Endothelial cell of hepatic sinusoid (primary cell): ENCODE data around the gene ARHGAP40.
"Not testable (repeated sequence)": the region's sequence is repeated elsewhere in the genome, so short reads cannot be mapped to it uniquely, and the experiment has no call there.

Experiments used
- in situ Hi-C: cut with HindIII; loops from 2 replicates; pipeline ENCODE4 v1.10.0; 2017; ENCODE audit warnings: low sequenced_read_pairs

ARHGAP40 gene

DNA sequence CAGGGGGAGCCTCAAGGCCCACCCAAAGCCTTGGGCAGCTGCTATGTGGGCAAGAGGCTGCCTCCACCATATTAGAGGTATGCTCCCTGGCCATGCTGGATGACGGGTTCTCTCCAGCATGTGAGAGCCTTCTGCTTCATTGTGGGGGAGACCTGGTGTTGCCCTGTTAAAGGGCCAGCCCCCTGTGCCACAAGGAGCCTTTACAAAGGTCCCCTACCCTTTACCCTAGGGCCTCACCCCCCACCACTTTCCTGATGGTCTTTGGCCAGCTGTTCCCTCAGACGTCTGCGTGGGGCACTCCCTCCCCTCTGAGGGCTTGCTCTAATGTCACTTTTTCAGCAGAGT, 15.5 kb upstream of the ARHGAP40 start:
- in situ Hi-C loops = no loop called here

DNA sequence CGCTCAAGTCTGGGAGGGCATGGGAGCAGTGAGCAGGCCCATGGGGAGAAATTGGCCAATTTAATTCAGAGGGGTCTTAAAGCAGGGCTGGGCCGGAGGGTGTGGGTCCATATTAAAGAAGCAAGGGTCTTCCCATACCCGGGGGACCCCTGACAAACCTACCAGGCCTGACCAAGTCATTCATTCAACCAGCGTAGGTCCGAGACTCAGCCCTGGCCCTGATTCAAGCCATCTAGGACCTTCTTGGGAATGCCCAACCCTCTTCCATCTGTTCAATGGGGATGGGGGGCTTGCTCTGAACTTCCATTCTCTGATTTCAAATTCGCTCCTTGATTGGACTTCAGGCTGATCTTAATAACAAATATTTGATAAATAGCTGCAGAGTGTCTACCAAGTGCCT, 13.3 kb upstream of the ARHGAP40 start:
- in situ Hi-C loops = no loop called here

DNA sequence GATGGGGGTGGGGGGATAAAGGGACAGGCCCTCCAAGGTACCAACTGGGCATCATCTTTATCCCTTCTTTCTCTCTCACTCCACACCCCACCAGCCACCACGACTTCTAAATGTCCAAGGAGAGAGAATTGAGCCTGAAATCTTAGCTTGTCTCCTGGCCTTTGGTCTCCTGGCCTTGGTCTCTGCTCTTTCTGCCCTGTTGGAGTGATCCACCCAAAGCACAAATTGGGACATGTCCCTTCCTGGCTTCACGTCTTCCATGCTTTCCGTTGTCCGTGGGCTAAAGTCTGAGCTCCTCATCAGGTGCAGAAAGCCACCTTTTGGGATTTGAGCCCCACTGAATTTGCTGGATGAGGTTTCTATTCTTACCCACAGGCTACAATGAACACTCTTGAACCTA, 12.3 kb upstream of the ARHGAP40 start:
- in situ Hi-C loops = no loop called here

DNA sequence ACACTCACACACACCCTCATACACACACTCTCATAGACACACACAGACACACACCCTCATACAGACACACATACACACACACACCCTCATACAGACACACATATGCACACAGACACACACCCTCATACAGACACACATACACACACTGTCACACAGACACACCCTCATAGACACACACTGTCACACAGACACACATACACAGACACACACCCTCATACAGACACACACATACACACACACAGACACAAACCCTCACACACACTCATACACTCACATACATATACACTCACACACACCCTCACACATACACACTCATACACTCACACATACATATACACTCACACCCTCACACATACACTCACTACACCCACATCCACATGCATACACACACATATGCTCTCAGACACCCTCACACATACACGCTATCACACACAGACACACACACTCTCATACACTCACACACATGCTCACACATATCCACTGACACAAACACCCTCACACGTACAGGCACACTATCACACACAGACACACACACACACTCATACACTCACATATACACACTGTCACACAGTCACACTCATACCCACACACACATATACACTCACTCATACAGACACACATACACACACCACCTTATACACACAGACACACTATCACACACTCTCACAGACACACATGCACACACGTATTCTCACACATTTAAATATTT, 11.5 kb upstream of the ARHGAP40 start:
- in situ Hi-C loops = no loop called here

DNA sequence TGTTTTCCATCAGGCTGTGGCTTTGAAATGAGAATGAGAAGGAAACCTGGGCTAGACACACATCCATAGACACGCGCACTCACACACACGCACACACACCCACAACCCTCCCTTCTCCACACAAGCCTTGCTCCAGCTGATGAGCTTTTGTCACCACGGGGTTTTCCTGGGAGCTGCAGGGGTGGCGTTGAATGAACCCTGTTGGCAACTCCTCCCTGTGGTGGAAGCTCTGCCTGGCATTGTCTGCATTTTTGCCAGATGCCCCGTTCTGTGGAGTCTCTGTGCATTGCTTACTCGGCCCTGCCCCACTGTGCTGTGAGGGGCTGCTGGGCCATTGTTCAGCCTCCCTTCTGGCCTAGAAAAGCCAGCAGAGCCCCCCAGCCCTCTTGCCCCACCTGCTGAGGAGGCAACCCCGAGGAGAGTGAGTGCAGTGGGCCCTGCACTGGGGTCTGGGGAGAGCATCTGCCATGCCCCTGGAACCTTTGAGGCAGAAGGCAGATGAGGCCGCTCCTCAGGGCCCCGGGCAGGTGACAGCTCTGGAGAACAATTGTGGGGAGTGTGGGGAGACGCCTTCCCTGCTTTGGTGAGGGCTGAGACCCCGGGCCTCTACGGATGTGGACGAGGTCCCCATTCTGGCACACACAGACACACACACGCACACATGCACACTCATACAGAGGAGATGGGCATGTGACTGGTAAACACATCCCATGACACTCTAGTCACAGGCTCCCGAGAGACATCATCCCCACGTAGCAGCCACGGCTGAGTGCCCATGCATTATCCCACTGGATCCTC, 10.7 kb upstream of the ARHGAP40 start:
- in situ Hi-C loops = no loop called here

DNA sequence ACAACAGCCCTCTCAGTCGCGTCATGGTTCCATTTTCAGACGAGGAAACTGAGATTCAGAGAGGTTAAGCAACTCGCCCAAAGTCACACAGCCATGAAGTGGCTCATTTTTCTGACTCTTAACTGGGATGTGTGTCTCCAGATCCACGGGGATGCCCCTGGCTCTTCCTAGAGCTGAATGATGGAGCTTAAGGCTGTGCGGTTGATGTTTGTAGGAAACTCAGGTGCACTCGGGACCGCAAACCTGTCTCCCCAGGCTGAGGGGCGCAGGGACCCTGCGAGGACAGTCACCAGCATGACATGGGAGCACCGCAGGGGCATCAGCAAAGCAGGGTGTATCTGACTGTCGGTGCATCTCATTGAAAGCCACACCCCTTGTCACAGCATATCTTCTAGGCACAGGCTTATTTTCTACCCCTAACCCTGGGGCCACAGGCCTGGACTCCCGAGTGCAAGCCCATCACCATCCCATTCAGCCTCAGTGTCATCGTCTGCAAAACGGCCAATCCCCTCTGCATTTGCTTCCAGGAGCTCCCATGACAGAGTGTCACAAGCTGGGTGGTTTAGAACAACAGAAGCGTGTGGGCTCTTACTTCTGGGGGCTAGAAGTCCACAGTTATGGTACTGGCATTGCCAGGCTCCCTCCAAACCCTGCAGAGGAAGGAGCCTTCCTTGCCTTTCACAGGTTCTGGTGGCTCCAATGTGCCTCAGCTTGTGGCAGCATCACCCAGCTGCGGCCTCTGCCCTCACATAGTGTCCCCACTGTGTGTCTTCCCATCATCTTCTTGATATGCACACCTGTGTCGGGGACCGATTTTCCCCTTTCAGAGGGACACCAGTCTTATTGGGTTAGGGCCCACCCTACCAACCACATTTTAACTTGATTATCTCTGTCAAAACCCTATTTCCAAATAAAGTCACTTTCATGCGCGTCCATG, 9.9 kb upstream of the ARHGAP40 start:
- in situ Hi-C loops = no loop called here

DNA sequence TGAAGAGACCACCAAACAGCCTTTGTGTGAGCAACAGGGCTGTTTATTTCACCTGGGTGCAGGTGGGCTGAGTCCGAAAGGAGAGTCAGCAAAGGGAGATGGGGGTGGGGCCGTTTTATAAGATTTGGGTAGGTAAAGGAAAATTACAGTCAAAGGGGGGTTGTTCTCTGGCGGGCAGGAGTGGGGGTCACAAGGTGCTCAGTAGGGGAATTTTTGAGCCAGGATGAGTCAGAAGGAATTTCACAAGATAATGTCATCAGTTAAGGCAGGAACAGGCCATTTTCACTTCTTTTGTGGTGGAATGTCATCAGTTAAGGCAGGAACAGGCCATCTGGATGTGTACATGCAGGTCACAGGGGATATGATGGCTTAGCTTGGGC, 9.2 kb upstream of the ARHGAP40 start:
- in situ Hi-C loops = not testable (repeated sequence)

DNA sequence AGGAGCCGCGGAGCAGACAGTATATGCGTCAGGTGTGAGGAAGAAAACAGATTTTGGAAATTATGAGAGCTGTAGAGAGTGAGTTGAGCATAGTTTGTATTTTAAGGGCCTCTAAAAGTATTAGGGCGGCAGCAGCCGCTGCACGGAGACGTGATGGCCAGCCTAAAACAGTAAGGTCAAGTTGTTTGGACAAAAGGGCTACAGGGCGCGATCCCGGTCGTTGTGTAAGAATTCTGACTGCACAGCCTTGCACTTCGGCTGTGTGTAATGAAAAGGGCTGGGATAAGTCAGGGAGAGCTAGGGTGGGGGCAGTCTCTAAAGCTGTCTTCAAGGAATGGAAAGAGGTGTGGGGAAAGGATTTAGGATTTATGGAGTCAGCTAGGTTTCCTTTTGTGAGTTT, 7.3 kb upstream of the ARHGAP40 start:
- in situ Hi-C loops = not testable (repeated sequence)

DNA sequence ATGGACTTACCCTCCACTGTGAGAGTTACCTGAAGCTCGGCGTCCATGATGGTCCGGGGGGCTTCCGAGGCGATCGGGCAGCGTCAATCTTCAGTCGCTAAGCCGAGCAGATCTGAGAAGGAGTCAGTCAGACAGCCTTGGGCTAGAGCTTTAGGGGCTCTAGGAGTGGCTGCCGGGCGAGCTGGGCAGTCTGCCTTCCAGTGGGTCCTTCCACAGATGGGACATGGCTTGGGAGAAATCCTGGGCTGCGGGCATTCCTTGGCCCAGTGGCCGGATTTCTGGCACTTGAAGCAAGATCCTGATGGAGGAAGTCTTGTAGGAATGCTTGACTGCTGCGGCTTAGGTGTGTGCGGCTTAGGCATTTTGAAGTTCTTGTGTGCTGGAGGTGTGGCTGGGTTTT, 5.7 kb upstream of the ARHGAP40 start:
- in situ Hi-C loops = not testable (repeated sequence)

DNA sequence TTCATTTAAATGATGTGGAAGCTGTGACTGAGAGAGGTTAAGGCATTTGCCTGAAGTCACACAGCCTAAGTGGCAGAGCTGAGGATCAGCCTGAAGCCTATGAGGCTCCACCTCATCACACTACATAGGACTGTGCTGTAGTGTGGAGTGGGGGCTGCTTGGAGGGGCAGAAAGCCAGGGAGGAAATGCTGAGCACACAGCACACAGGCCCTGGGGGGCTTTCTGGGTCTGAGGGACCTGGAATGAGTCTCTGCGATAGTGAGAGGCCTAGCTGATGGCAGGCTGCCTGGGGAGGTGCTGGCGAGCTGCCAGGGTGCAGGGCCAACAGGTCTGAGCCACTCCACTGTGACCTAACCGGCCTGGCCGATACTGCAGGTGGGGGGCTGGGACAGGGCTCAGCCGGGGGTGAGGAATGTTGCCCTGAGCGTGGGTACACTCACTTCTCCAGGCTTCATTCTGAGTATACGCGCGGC, 2.2 kb upstream of the ARHGAP40 start:
- in situ Hi-C loops = no loop called here

DNA sequence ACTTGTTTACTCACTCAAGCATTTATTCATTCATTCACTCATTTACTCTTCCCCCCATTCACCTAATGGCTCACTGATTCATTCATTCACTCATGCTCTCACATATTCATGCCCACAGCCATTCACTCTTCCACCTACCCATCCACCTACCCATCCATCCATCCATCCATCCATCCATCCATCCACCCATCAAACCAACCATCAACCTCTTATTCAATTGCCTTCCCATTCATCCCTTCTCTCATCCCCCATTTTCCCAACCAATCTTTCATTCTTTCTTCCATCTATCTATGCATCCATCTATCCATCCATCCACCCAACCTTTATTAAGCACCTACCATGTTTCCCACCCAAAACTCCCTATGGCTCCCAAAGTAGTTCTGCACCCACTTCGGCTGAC, 1.6 kb upstream of the ARHGAP40 start:
- in situ Hi-C loops = no loop called here

DNA sequence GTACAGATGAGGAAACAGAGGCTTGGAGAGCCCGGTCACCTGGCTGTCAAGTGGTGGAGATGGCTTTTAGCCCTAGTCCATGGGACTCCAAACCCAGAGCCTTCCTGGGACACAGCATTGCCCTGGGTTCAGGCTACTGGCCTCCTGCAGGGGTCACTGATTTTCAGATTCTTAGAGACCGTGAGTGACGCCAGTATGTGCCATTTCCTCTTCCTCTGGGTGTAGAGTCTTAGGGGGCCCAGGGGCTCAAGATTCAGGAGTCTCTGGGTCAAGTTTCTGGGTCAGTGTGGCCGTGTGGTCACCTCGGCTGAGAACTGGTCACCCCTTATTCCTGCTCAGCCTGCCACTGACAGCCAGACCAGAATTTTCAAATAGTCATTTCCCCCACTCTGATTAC, 574 bp downstream of the ARHGAP40 start:
- in situ Hi-C loops = no loop called here

DNA sequence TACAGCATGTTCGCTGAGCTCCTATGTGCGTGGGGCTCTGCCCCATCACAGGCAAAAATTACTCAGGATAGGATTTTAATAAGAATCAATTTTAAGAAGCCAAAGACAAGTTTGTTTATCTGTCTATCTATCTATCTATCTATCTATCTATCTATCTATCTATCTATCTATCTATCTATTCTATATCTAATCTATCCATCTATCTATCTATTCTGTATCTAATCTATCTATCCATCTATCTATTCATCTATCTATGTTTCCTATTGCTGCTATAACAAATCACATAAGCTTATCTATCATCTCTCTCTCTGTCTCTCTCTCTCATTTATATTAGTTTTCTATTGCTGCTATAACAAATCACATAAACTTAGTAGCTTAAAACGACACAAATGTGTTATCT, 1.7 kb downstream of the ARHGAP40 start:
- in situ Hi-C loops = no loop called here

DNA sequence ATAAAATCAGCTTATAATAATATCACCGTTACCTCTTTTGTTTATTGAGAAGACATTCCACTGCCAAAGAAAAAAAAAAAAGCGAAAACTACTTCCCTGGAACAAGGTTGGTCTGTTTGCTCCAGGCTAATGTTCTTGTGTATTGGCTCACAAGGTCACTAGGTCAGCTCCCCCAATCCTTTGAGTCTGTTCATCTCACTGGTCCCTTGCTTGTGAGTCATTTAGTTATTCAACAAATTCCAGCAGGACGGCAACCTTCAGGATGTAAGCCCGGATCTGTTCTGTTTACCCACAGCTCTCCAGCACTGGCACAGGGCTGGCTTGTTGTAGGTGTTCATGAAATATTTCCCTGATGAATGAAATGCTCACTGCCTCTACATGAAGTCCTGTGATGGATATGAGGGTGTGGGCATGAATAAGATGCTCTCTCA, 3.3 kb downstream of the ARHGAP40 start:
- in situ Hi-C loops = no loop called here

DNA sequence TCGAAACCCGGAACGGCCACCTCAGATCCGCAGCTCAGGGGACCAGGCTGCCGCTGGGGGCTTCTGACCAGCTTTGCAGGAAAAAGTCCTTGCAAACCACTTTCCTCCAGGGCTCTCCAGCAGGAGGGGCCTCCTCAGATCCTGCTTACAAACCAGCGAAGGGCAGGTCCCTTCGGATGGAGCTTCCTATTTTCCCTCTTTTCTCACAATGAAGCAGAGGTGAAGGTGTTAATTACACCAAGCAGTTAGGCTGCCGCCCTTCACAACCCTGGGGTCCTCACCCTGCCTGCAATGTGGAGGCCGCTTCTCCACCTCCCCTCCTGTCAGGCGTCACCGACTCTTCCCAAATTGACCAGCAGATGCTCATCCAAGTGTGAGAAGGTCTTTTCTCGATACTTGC, 5.7 kb downstream of the ARHGAP40 start:
- in situ Hi-C loops = no loop called here

DNA sequence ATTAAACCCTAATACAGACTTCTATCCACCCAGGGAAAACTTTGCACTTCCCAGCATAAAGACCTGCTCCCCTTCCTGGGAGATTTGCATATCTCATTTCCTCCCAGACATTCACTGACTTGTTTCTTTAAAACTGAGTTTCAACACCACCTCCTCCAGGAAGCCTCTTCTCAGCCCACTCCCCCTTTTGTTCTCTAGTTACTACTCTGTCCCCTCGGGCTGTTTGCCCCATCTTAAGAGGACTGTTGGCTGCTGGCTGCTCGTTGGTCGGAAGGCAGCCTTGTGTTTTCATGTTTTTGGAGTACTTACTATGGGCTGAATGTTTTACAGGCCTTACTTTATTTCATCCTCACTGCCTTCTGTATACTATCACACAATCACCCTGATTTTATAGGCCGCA, 6.6 kb downstream of the ARHGAP40 start:
- in situ Hi-C loops = no loop called here

DNA sequence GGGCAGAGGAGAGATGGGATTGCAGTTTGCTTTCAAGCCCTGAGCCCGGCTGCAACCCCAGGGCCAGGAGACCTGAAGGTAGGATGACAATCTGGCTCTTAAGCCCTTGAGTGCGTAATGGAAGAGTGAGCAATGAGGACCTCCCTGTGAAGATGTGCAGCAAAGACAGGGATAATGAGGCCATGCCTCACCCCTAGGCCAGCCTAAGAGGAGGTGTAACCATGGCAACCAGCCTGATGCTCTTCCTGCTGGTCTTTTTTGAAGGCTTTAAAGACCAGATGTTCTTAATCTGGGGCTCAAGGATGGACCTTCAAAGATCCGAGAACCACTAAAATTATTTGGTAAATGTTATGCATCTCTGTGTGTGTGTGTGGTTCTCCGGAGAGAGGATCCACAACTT, 8.2 kb downstream of the ARHGAP40 start:
- in situ Hi-C loops = loop anchor here (5.0 kb wide), 1 partner anchor 38 kb away; no protein-coding TSS in a partner anchor

DNA sequence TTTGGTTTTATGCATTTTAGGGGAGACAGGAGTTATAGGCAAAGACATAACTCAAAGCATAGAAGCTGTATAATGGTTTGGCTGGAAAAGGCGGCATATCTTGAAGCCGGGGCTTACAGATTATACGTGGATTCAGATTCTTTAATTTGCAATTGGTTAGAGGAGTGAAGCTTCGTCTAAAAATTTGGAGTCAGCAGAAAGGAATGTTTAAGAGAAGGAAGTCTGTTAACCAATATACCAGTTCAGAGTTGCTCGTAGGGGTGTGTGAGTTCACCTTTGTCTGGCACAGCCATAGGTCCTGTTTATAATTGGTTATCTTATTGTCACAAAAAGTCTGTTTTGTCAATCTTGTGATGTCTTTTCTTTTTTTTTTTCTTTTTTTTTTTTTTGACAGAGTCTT, 8.9 kb downstream of the ARHGAP40 start:
- in situ Hi-C loops = loop anchor here (5.0 kb wide), 1 partner anchor 38 kb away; no protein-coding TSS in a partner anchor

DNA sequence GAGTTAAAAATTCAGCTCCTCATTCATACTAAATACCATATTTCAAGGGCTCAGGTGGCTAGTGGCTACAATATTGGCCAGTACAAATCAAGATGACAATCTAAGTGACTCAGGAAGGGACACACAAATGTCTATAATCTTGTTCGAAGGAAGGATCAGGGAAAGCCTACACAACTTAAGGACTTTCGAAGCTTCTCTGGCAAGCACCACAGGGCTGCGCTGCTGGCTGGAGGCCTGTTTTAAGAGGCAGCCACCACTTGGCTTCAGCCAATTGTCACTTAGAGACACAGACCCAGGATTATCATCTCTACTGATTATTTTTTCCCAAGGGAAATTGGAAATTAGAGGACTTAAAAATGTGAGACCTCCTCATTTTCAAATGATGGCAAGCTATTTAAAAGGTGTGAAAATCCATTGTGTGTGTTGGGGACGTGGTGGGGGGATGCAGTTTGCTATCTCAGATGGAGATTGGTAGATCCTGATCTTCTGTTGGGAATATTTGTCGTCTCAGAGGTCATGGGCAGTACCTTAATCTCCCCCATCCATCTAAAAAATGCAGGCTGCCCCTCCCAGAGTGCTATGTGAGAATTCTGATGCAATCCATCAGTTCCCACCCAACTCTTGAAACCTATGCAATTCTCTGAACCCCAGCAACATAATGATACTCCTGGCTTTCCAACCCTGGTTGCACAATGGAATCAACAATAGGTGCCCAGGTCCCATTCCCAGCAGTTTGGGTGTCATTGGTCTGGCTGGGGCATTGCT, 11.3 kb downstream of the ARHGAP40 start:
- in situ Hi-C loops = loop anchor here (5.0 kb wide), 1 partner anchor 41 kb away; no protein-coding TSS in a partner anchor

DNA sequence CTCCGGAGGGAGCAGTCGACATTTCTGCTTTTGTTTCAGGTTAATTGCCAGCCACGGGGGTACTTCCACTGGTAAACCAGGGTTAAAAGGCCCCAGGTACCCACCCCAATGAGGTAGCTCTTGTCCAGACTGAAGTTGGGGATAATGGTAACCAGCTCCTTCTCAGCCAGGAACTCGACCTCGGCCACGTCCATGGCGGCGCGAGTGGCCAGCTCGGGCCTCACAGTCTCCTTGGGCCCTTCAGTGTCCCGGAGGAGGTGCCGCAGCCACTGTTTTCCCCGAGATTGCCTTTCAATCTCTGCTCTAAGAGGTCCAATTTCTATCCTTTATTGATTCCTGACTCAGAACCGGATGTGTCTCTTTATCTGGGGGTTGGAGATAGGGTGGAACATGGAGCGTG, 13.7 kb downstream of the ARHGAP40 start:
- in situ Hi-C loops = no loop called here
